ENCODE results near the gene LEUTX. TPM values are rescaled to one million over a fixed set of nuclear protein-coding genes. Genes with fewer than 3 reads are reported as not detected.

LEUTX gene
- total RNA-seq, 1 donor: not detected

GRCh38 chr19:39820696-39821095 lies 42.0 kb downstream of the LEUTX start:
- no peak for DNase-seq (ENCODE audit: low read depth in 2 of 3, low spot score in 2 of 3)

GRCh38 chr19:39823686-39824085 lies 45.0 kb downstream of the LEUTX start:
- DNase-seq (ENCODE audit: low read depth in 2 of 3, low spot score in 2 of 3): no peak

GRCh38 chr19:39824143-39825092 lies 45.8 kb downstream of the LEUTX start:
- DNase-seq (ENCODE audit: low read depth in 2 of 3, low spot score in 2 of 3): peak; percentile 68 to 93 (median 87)

- DNase-seq (ENCODE audit: low read depth in 2 of 3, low spot score in 2 of 3): no peak
Measured at GRCh38 chr19:39825093-39825463, 46.4 kb downstream of the LEUTX start.

GRCh38 chr19:39825531-39826076 lies 47.0 kb downstream of the LEUTX start:
- no peak for DNase-seq (ENCODE audit: low read depth in 2 of 3, low spot score in 2 of 3)

GRCh38 chr19:39826311-39826945 lies 47.8 kb downstream of the LEUTX start:
- no peak for DNase-seq (ENCODE audit: low read depth in 2 of 3, low spot score in 2 of 3)

- no peak for DNase-seq (ENCODE audit: low read depth in 2 of 3, low spot score in 2 of 3)
Measured at GRCh38 chr19:39827216-39827615, 48.6 kb downstream of the LEUTX start.

- no peak for DNase-seq (ENCODE audit: low read depth in 2 of 3, low spot score in 2 of 3)
Measured at GRCh38 chr19:39828015-39828653, 49.5 kb downstream of the LEUTX start.

GRCh38 chr19:39828654-39829032 lies 50.0 kb downstream of the LEUTX start:
- no peak for DNase-seq (ENCODE audit: low read depth in 2 of 3, low spot score in 2 of 3)

- no peak for DNase-seq (ENCODE audit: low read depth in 2 of 3, low spot score in 2 of 3)
Measured at GRCh38 chr19:39829702-39830275, 51.1 kb downstream of the LEUTX start.

- DNase-seq (ENCODE audit: low read depth in 2 of 3, low spot score in 2 of 3): no peak
Measured at GRCh38 chr19:39830406-39830805, 51.8 kb downstream of the LEUTX start.

GRCh38 chr19:39830847-39831246 lies 52.2 kb downstream of the LEUTX start:
- no peak for DNase-seq (ENCODE audit: low read depth in 2 of 3, low spot score in 2 of 3)

GRCh38 chr19:39831679-39832078 lies 53.0 kb downstream of the LEUTX start:
- DNase-seq (ENCODE audit: low read depth in 2 of 3, low spot score in 2 of 3): no peak

GRCh38 chr19:39832341-39833083 lies 53.9 kb downstream of the LEUTX start:
- no peak for DNase-seq (ENCODE audit: low read depth in 2 of 3, low spot score in 2 of 3)

- no peak for DNase-seq (ENCODE audit: low read depth in 2 of 3, low spot score in 2 of 3)
Measured at GRCh38 chr19:39833160-39833463, 54.5 kb downstream of the LEUTX start.

- DNase-seq (ENCODE audit: low read depth in 2 of 3, low spot score in 2 of 3): peak; percentile 93 to 99 (median 98)
Measured at GRCh38 chr19:39833464-39834286, 55.0 kb downstream of the LEUTX start, which contains the start of gene DYRK1B. Gene DYRK1B, minus strand, starts transcription at chr19:39834162. Its CDS starts 2,295 bp downstream, at chr19:39831867.

- DNase-seq (ENCODE audit: low read depth in 2 of 3, low spot score in 2 of 3): no peak
Measured at GRCh38 chr19:39834287-39834841, 55.7 kb downstream of the LEUTX start.
